OCI-LY7 (cell line): ENCODE measurements around the gene FAM81A. TPM values are rescaled to one million over a fixed set of nuclear protein-coding genes. Genes with fewer than 3 reads are reported as not detected.

Experiments used
- BruUV-seq: library from RNA; stranded (reverse); fragments of 400-500 nt; replicated peaks from 2 replicates; lab custom pipeline; 2021; lab: Mats Ljungman, UMichigan
- CTCF ChIA-PET: fragments of 300-600 bp; sonication (Branson Sonifier 250); formaldehyde crosslinking; loops from one replicate; lab custom pipeline; 2022; ENCODE audit warnings: antibody characterized with exemption; ENCODE audit not compliant: unreplicated experiment; lab: Charles Lee
- POLR2A ChIA-PET: fragments of 300-600 bp; sonication (Branson Sonifier 250); formaldehyde crosslinking; loops from one replicate; lab custom pipeline; 2022; ENCODE audit warnings: antibody characterized with exemption; lab: Charles Lee
- DNase-seq: peaks from one replicate; pipeline ENCODE4 v3.0.0-alpha.2; 2015; ENCODE audit warnings: low spot score
- H2AFZ ChIP-seq: fragments of 200-600 bp; sonication (generic), shearing (Covaris generic); 2 replicates; pipeline ENCODE4 v1.6.1; 2014; ENCODE audit warnings: mild to moderate bottlenecking, antibody characterized with exemption, low read length, moderate library complexity
- H3K27ac ChIP-seq: fragments of 200-600 bp; sonication (generic); 2 replicates; pipeline ENCODE4 v1.5.1; 2014; ENCODE audit warnings: mixed run types, low read depth, mild to moderate bottlenecking, moderate library complexity, low read length, inconsistent platforms; ENCODE audit not compliant: poor library complexity, severe bottlenecking
- H3K36me3 ChIP-seq: fragments of 200-600 bp; sonication (generic); 2 replicates; pipeline ENCODE4 v1.6.1; 2014; ENCODE audit warnings: mild to moderate bottlenecking, antibody characterized with exemption, low read length, moderate library complexity, mixed read lengths; ENCODE audit not compliant: insufficient read depth
- H3K4me1 ChIP-seq: fragments of 200-600 bp; sonication (generic); 2 replicates; pipeline ENCODE4 v1.5.1; 2014; ENCODE audit warnings: mild to moderate bottlenecking, low read length; ENCODE audit not compliant: insufficient read depth, poor library complexity, severe bottlenecking
- H3K4me2 ChIP-seq: fragments of 200-600 bp; sonication (generic); 2 replicates; pipeline ENCODE4 v1.6.1; 2014; ENCODE audit warnings: mild to moderate bottlenecking, low read length
- H3K4me3 ChIP-seq: fragments of 200-600 bp; sonication (generic); 2 replicates; pipeline ENCODE4 v1.5.1; 2014; ENCODE audit warnings: mild to moderate bottlenecking, low read depth, low read length; ENCODE audit not compliant: poor library complexity, severe bottlenecking
- H3K79me2 ChIP-seq: fragments of 200-600 bp; sonication (generic); 2 replicates; pipeline ENCODE4 v1.6.1; 2016; ENCODE audit warnings: low read depth, mild to moderate bottlenecking, low read length, moderate library complexity, mixed read lengths; ENCODE audit not compliant: insufficient read depth
- H3K9me2 ChIP-seq: fragments of 200-600 bp; sonication (generic); 2 replicates; pipeline ENCODE4 v1.6.1; 2016; ENCODE audit warnings: mild to moderate bottlenecking, low read length, mixed read lengths; ENCODE audit not compliant: insufficient read depth
- H3K9me3 ChIP-seq: fragments of 200-600 bp; sonication (generic); 2 replicates; pipeline ENCODE4 v1.6.1; 2014; ENCODE audit warnings: mild to moderate bottlenecking, mixed run types, low read length, mixed read lengths
- H4K20me1 ChIP-seq: fragments of 200-600 bp; sonication (generic); 2 replicates; pipeline ENCODE4 v1.6.1; 2014; ENCODE audit warnings: mild to moderate bottlenecking, antibody characterized with exemption, low read length, moderate library complexity, mixed read lengths; ENCODE audit not compliant: insufficient read depth
- EZH2phosphoT487 ChIP-seq: fragments of 200-600 bp; sonication (generic); IDR thresholded peaks from 2 replicates; pipeline ENCODE4 v1.6.1; 2018; ENCODE audit warnings: low read depth, borderline replicate concordance, mild to moderate bottlenecking, mixed run types, antibody characterized with exemption, low read length, moderate library complexity, mixed read lengths
- intact Hi-C: fragments of 100-400 bp; cut with micrococcal nuclease; formaldehyde crosslinking; loops from one replicate; pipeline ENCODE4 v1.10.0; 2022; ENCODE audit not compliant: unreplicated experiment
- total RNA-seq, 2 experiments: library from RNA; depleted of rRNA in 1 of 2; stranded (reverse); fragments of >200 nt in 1 of 2; shearing (Covaris generic) in 1 of 2; gene quantifications; 2 replicates each; pipeline ENCODE4 v1.2.3, GENCODE V29; 2014 to 2022
- TF ChIP-seq, protein P1 (sequence below): fragments of 200-600 bp; sonication (generic); conservative IDR thresholded peaks from 2 replicates; pipeline ENCODE4 v1.5.1; 2014; ENCODE audit warnings: mild to moderate bottlenecking, antibody characterized with exemption, low read length, moderate library complexity, mixed read lengths

FAM81A gene
- total RNA-seq, 2 experiments from 2014 or later, result 11.6 to 37.4 TPM

DNA sequence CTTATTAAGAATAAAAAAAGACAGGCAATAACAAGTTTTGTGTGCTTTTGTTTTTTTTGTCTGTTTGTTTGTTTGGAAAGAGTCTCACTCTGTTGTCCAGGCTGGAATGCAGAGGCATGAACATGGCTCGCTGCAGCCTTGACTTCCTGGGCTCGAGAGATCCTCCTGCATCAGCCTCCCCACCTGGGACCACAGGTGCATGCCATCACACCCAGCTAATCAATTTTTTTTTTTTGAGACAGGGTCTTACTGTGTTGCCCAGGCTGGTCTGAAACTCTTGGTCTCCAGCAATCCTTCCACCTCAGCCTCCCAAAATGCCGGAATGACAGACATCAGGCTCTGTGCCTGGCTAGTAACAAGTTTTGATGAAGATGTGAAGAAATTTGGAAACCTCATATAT is 100.5 kb downstream of the FAM81A start:
- Histone ChIP-seq H4K20me1 (no peaks in the 10 kb centered on the region), H3K27ac (no peak overlapping the region), H3K36me3 (no peaks in the 10 kb centered on the region), H3K9me3 (no peaks in the 10 kb centered on the region), H3K79me2 (no peaks in the 10 kb centered on the region), H3K4me2 (no peak overlapping the region), H3K4me1 (peaks cover 43% of the 10 kb centered on the region), H2AFZ (no peak overlapping the region), H3K4me3 (no peak overlapping the region), H3K9me2 (no peaks in the 10 kb centered on the region)
- ChIA-PET CTCF (no interaction called here), POLR2A (interaction anchor here (0.6 kb wide), 1 partner anchor 430 kb away, joined by 3 read pairs; no protein-coding TSS in a partner anchor)
- BruUV-seq, result no TSS peak
- intact Hi-C loops, result loop anchor here (10.0 kb wide), 2 partner anchors 116 to 586 kb away; partner anchors contain the start of gene GTF2A2
- no peak for DNase-seq
- TF ChIP-seq EZH2phosphoT487, result no peak
- TF ChIP-seq, protein P1, sequence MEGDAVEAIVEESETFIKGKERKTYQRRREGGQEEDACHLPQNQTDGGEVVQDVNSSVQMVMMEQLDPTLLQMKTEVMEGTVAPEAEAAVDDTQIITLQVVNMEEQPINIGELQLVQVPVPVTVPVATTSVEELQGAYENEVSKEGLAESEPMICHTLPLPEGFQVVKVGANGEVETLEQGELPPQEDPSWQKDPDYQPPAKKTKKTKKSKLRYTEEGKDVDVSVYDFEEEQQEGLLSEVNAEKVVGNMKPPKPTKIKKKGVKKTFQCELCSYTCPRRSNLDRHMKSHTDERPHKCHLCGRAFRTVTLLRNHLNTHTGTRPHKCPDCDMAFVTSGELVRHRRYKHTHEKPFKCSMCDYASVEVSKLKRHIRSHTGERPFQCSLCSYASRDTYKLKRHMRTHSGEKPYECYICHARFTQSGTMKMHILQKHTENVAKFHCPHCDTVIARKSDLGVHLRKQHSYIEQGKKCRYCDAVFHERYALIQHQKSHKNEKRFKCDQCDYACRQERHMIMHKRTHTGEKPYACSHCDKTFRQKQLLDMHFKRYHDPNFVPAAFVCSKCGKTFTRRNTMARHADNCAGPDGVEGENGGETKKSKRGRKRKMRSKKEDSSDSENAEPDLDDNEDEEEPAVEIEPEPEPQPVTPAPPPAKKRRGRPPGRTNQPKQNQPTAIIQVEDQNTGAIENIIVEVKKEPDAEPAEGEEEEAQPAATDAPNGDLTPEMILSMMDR, result no peak

DNA sequence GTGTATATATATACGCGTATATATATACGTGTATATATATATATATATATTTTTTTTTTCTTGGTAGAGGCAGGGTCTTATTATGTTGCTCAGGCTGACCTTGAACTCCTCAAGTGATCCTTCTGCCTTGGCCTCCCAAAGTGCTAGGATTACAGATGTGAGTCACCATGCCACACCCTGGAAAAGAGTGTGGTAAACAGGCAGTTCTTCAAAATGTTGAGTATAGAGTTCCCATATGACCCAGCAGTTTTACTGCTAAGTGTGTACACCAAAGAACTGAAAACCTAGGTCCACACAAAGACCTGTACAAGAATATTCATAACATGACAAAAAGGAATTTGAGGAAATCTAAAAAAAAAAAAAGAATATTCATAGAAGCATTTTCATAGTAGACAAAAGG is 101.8 kb downstream of the FAM81A start:
- Histone ChIP-seq H4K20me1 (no peaks in the 10 kb centered on the region), H2AFZ (peak overlapping the region; percentile 62; the same call in 1 of the 2 replicates), H3K27ac (peak overlapping the region; percentile 37), H3K4me1 (peaks cover 54% of the 10 kb centered on the region), H3K79me2 (no peaks in the 10 kb centered on the region), H3K9me3 (no peaks in the 10 kb centered on the region), H3K9me2 (no peaks in the 10 kb centered on the region), H3K4me2 (peak overlapping the region; percentile 52), H3K36me3 (no peaks in the 10 kb centered on the region), H3K4me3 (no peak overlapping the region)
- ChIA-PET POLR2A (no interaction called here), CTCF (no interaction called here)
- intact Hi-C loops, result loop anchor here (10.0 kb wide), 2 partner anchors 115 to 585 kb away; partner anchors contain the start of gene GTF2A2
- no peak for DNase-seq
- TF ChIP-seq, protein P1, result no peak
- no peak for TF ChIP-seq EZH2phosphoT487
- no TSS peak for BruUV-seq

DNA sequence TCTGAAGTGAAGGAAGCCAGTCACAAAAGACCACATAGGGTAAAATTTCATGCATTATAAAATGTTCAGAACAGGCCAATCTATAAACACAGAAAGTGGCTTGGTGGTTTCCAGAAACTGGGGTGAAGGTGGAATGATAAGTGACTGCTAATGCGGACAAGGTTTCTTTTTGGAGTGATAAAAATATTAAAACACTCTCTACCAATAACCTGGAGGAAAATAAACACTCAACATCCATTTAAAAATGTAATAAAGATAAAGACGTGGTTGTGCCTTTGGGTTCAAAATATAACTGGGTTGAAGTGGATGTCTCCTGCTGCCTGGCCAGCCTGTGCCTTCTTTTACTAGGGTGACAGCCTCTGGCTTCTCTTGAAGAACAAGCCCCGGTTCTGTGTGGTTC is 102.7 kb downstream of the FAM81A start:
- H3K9me3 ChIP-seq, result no peaks in the 10 kb centered on the region
- no peak for DNase-seq
- POLR2A ChIA-PET, result no interaction called here
- H3K4me1 ChIP-seq, result peaks cover 46% of the 10 kb centered on the region
- H3K27ac ChIP-seq, result peak overlapping the region; percentile 37
- no peaks in the 10 kb centered on the region for H3K36me3 ChIP-seq
- H3K4me2 ChIP-seq, result peak overlapping the region; percentile 52
- H3K9me2 ChIP-seq, result no peaks in the 10 kb centered on the region
- no peaks in the 10 kb centered on the region for H4K20me1 ChIP-seq
- CTCF ChIA-PET, result no interaction called here
- no peak overlapping the region for H3K4me3 ChIP-seq
- no TSS peak for BruUV-seq
- intact Hi-C loops, result no loop called here
- peak overlapping the region; percentile 62; the same call in 1 of the 2 replicates for H2AFZ ChIP-seq
- TF ChIP-seq, protein P1, result no peak
- TF ChIP-seq EZH2phosphoT487, result no peak
- no peaks in the 10 kb centered on the region for H3K79me2 ChIP-seq
